ENCODE data around the gene LILRB2. TPM values are rescaled to one million over a fixed set of nuclear protein-coding genes. Genes with fewer than 3 reads are reported as not detected.

The LILRB2 gene
- total and polyA plus RNA-seq, 2 experiments from 2014 or later, result not detected

DNA sequence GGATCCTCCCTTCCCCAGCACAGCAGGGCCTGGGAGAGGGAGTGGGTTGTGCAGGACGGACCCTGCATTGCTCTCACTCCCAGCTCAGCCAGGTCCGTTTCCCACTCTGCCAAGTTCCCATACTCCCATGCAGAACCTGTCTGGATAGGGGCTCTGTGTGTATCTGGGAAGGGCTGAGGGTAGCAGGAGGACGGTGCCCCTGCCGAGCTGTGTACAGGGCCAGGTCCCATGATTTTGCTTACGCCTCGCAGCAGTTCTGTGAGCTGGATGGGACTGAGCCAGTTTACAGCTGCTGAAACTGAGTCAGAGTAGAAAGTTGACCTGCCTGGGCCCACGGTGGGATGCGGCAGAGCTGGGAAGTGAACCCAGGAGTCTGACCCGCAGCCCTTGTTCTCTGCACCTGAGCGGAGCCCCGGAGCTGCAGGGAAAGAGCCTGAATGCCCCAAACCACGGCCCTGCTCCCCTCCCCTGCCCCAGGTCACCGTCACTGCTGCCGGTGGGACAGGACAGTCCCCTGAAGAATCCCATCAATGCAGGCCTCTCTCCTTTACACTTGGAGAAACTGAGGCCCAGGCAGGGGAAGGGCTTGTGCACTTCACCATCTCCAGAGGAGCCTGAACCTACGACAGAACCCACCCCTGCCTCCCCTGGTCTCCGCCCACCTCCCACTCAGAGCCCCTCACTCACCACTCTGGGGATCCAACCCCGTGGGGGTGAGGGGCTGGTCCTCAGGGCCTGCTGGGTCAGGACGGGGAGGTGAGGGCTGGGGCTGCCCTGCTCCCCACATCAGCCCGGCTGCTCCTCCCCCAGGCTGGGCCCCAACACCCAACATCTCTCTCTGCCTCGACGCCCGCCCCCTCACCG, 27.3 kb downstream of the LILRB2 start (continued):
- TF ChIP-seq, protein P1, sequence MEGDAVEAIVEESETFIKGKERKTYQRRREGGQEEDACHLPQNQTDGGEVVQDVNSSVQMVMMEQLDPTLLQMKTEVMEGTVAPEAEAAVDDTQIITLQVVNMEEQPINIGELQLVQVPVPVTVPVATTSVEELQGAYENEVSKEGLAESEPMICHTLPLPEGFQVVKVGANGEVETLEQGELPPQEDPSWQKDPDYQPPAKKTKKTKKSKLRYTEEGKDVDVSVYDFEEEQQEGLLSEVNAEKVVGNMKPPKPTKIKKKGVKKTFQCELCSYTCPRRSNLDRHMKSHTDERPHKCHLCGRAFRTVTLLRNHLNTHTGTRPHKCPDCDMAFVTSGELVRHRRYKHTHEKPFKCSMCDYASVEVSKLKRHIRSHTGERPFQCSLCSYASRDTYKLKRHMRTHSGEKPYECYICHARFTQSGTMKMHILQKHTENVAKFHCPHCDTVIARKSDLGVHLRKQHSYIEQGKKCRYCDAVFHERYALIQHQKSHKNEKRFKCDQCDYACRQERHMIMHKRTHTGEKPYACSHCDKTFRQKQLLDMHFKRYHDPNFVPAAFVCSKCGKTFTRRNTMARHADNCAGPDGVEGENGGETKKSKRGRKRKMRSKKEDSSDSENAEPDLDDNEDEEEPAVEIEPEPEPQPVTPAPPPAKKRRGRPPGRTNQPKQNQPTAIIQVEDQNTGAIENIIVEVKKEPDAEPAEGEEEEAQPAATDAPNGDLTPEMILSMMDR (conservative IDR thresholded peaks at IDR 0.05; ENCODE audit: low read depth in 2 of 2), result no peak
- TF ChIP-seq ETS1 (IDR thresholded peaks at IDR 0.05), result no peak

- Mint-ChIP-seq H3K36me3 (ENCODE audit: low read depth) (no peaks in the 10 kb centered on the region), H3K27ac (no peak overlapping the region)
- no peak for TF ChIP-seq ETS1 (IDR thresholded peaks at IDR 0.05)
- no peak for TF ChIP-seq ZNF114 (CRISPR knock-in tag; IDR thresholded peaks at IDR 0.05)
- no peak for TF ChIP-seq JUNB (IDR thresholded peaks at IDR 0.05; ENCODE audit: unreplicated experiment)
- TF ChIP-seq, protein P1 (conservative IDR thresholded peaks at IDR 0.05; ENCODE audit: low read depth in 2 of 2), result no peak
- TF ChIP-seq, protein P2, sequence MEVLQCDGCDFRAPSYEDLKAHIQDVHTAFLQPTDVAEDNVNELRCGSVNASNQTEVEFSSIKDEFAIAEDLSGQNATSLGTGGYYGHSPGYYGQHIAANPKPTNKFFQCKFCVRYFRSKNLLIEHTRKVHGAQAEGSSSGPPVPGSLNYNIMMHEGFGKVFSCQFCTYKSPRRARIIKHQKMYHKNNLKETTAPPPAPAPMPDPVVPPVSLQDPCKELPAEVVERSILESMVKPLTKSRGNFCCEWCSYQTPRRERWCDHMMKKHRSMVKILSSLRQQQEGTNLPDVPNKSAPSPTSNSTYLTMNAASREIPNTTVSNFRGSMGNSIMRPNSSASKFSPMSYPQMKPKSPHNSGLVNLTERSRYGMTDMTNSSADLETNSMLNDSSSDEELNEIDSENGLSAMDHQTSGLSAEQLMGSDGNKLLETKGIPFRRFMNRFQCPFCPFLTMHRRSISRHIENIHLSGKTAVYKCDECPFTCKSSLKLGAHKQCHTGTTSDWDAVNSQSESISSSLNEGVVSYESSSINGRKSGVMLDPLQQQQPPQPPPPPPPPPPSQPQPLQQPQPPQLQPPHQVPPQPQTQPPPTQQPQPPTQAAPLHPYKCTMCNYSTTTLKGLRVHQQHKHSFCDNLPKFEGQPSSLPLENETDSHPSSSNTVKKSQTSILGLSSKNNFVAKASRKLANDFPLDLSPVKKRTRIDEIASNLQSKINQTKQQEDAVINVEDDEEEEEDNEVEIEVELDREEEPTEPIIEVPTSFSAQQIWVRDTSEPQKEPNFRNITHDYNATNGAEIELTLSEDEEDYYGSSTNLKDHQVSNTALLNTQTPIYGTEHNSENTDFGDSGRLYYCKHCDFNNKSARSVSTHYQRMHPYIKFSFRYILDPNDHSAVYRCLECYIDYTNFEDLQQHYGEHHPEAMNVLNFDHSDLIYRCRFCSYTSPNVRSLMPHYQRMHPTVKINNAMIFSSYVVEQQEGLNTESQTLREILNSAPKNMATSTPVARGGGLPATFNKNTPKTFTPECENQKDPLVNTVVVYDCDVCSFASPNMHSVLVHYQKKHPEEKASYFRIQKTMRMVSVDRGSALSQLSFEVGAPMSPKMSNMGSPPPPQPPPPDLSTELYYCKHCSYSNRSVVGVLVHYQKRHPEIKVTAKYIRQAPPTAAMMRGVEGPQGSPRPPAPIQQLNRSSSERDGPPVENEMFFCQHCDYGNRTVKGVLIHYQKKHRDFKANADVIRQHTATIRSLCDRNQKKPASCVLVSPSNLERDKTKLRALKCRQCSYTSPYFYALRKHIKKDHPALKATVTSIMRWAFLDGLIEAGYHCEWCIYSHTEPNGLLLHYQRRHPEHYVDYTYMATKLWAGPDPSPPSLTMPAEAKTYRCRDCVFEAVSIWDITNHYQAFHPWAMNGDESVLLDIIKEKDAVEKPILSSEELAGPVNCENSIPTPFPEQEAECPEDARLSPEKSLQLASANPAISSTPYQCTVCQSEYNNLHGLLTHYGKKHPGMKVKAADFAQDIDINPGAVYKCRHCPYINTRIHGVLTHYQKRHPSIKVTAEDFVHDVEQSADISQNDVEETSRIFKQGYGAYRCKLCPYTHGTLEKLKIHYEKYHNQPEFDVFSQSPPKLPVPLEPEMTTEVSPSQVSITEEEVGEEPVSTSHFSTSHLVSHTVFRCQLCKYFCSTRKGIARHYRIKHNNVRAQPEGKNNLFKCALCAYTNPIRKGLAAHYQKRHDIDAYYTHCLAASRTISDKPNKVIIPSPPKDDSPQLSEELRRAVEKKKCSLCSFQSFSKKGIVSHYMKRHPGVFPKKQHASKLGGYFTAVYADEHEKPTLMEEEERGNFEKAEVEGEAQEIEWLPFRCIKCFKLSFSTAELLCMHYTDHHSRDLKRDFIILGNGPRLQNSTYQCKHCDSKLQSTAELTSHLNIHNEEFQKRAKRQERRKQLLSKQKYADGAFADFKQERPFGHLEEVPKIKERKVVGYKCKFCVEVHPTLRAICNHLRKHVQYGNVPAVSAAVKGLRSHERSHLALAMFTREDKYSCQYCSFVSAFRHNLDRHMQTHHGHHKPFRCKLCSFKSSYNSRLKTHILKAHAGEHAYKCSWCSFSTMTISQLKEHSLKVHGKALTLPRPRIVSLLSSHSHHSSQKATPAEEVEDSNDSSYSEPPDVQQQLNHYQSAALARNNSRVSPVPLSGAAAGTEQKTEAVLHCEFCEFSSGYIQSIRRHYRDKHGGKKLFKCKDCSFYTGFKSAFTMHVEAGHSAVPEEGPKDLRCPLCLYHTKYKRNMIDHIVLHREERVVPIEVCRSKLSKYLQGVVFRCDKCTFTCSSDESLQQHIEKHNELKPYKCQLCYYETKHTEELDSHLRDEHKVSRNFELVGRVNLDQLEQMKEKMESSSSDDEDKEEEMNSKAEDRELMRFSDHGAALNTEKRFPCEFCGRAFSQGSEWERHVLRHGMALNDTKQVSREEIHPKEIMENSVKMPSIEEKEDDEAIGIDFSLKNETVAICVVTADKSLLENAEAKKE (CRISPR knock-in tag; IDR thresholded peaks at IDR 0.05), result no peak
- no peak for TF ChIP-seq POLR2AphosphoS5 (IDR thresholded peaks at IDR 0.05; ENCODE audit: low read depth)
- no peak for TF ChIP-seq EZH2 (IDR thresholded peaks at IDR 0.05; ENCODE audit: low read depth, unreplicated experiment)
- TF ChIP-seq CREB1 (CRISPR knock-in tag; IDR thresholded peaks at IDR 0.05; ENCODE audit: low read depth), result no peak
- no peak for TF ChIP-seq EZH2phosphoT487 (IDR thresholded peaks at IDR 0.05; ENCODE audit: unreplicated experiment)
- TF ChIP-seq ZNF331 (CRISPR knock-in tag; IDR thresholded peaks at IDR 0.05; ENCODE audit: low read depth), result no peak
- TF ChIP-seq STAT1 (IDR thresholded peaks at IDR 0.05; ENCODE audit: unreplicated experiment), result no peak
Measured at GRCh38 chr19:54252845-54253244, 28.1 kb downstream of the LILRB2 start.

More at GRCh38 chr19:54252845-54253244, 28.1 kb downstream of the LILRB2 start:
- Histone ChIP-seq H3F3A (replicated peaks; ENCODE audit: low read depth) (no peaks in the 10 kb centered on the region), H3K4me2 (no peak overlapping the region), H3K27me3 (ENCODE audit: insufficient read depth) (no peaks in the 10 kb centered on the region), H3K79me2 (replicated peaks; ENCODE audit: insufficient read depth) (no peaks in the 10 kb centered on the region), H2AFZ (no peak overlapping the region), H3K27ac (ENCODE audit: low read depth) (no peak overlapping the region), H4K20me1 (replicated peaks; ENCODE audit: insufficient read depth) (no peaks in the 10 kb centered on the region), H3K9me2 (ENCODE audit: insufficient read depth) (no peaks in the 10 kb centered on the region), H3K4me1 (ENCODE audit: insufficient read depth) (no peaks in the 10 kb centered on the region), H3K4me3 (no peak overlapping the region), H3K36me3 (ENCODE audit: insufficient read depth) (no peaks in the 10 kb centered on the region)
- DNase-seq (ENCODE audit: low spot score) (no peak), ATAC-seq (no peak)
- Mint-ChIP-seq H3K9me3 (no peaks in the 10 kb centered on the region), H3K27me3 (ENCODE audit: insufficient read depth, low read depth, poor library complexity) (peaks cover 5% of the 10 kb centered on the region), H3K4me3 (no peak overlapping the region; the same call in 2 of the 3 replicates), H3K4me1 (peaks cover 4% of the 10 kb centered on the region; the same call in 1 of the 3 replicates)

Data from GM23338 (cell line).